MM.1S (cell line): ENCODE measurements around the gene SLC25A24.

Source experiments
- DNase-seq: peaks from one replicate; pipeline ENCODE4 v3.0.0-alpha.2; 2015
- H2AFZ ChIP-seq: fragments of 300-600 bp; sonication (generic); 2 replicates; pipeline ENCODE4 v1.6.0; 2016; ENCODE audit warnings: antibody characterized with exemption, low read length
- H3F3A ChIP-seq: fragments of 300-600 bp; sonication (generic); 2 replicates; pipeline ENCODE4 v1.6.1; 2016; ENCODE audit warnings: mild to moderate bottlenecking, antibody characterized with exemption, low read length, moderate library complexity, mixed read lengths; ENCODE audit not compliant: insufficient read depth
- H3K27ac ChIP-seq: fragments of 300-600 bp; sonication (generic); 2 replicates; pipeline ENCODE4 v1.5.1; 2016; ENCODE audit warnings: mild to moderate bottlenecking, low read length
- H3K27me3 ChIP-seq: fragments of 300-600 bp; sonication (generic); replicated peaks from 2 replicates; pipeline ENCODE4 v1.6.0; 2016; ENCODE audit warnings: low read length; ENCODE audit not compliant: insufficient read depth
- H3K36me3 ChIP-seq: fragments of 300-600 bp; sonication (generic); replicated peaks from 2 replicates; pipeline ENCODE4 v1.6.1; 2016; ENCODE audit warnings: mild to moderate bottlenecking, low read length, mixed read lengths; ENCODE audit not compliant: insufficient read depth
- H3K4me1 ChIP-seq: fragments of 300-600 bp; sonication (generic); 2 replicates; pipeline ENCODE4 v1.6.1; 2016; ENCODE audit warnings: low read length, mixed read lengths
- H3K4me2 ChIP-seq: fragments of 300-600 bp; sonication (generic); 2 replicates; pipeline ENCODE4 v1.6.0; 2016; ENCODE audit warnings: low read depth, low read length
- H3K4me3 ChIP-seq: fragments of 300-600 bp; sonication (generic); 2 replicates; pipeline ENCODE4 v1.5.1; 2016; ENCODE audit warnings: low read length, mixed read lengths
- H3K79me2 ChIP-seq: fragments of 300-600 bp; sonication (generic); 2 replicates; pipeline ENCODE4 v1.6.1; 2016; ENCODE audit warnings: mixed run types, low read length, mixed read lengths
- H3K9ac ChIP-seq: fragments of 300-600 bp; sonication (generic); 2 replicates; pipeline ENCODE4 v1.6.1; 2016; ENCODE audit warnings: low read length, mixed read lengths
- H3K9me2 ChIP-seq: fragments of 300-600 bp; sonication (generic); replicated peaks from 2 replicates; pipeline ENCODE4 v1.6.1; 2016; ENCODE audit warnings: mild to moderate bottlenecking, low read length, mixed read lengths; ENCODE audit not compliant: insufficient read depth
- H3K9me3 ChIP-seq: fragments of 300-600 bp; sonication (generic); replicated peaks from 2 replicates; pipeline ENCODE4 v1.6.1; 2016; ENCODE audit warnings: mild to moderate bottlenecking, low read length, mixed read lengths; ENCODE audit not compliant: insufficient read depth
- H4K20me1 ChIP-seq: fragments of 300-600 bp; sonication (generic); 2 replicates; pipeline ENCODE4 v1.6.1; 2016; ENCODE audit warnings: mild to moderate bottlenecking, low read length, moderate library complexity, mixed read lengths; ENCODE audit not compliant: insufficient read depth
- CTCF ChIP-seq: fragments of 300-600 bp; sonication (generic); IDR thresholded peaks from 2 replicates; pipeline ENCODE4 v1.5.1; 2016; ENCODE audit warnings: antibody characterized with exemption, low read length, mixed read lengths
- EZH2 ChIP-seq: fragments of 300-600 bp; sonication (generic); optimal IDR thresholded peaks from 2 replicates; pipeline ENCODE3; 2017; ENCODE audit warnings: low read depth, mild to moderate bottlenecking, antibody characterized with exemption, low read length, mixed read lengths
- EZH2phosphoT487 ChIP-seq: fragments of 300-600 bp; sonication (generic); IDR thresholded peaks from 2 replicates; pipeline ENCODE4 v1.6.1; 2018; ENCODE audit warnings: antibody characterized with exemption, low read length

Gene SLC25A24

DNA sequence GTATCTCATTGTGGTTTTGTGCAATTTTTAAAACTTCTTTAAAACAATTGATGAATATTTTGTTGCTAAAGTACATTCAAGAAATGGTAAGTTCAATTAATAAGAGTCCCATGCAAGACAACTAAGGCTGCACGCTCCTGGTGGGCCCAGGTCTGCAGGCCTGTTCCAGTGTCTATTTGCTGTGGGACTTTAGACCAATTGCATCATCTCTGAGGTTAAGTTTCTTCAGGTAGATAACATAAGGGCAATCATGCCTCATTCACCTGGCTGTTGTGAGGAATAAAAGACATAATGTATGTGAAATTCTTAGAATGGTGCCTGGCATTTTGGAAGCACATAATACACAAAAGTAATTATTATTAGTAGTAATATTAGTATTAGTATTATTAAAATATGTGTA lies 82.9 kb downstream of the SLC25A24 start:
- no peaks in the 10 kb centered on the region for H3K27me3 ChIP-seq
- H3K27ac ChIP-seq: no peak overlapping the region
- H2AFZ ChIP-seq: no peak overlapping the region
- no peaks in the 10 kb centered on the region for H3K9me2 ChIP-seq
- no peak for TF ChIP-seq EZH2
- no peak for TF ChIP-seq CTCF
- TF ChIP-seq EZH2phosphoT487: no peak
- H3K36me3 ChIP-seq: no peaks in the 10 kb centered on the region
- H3K9me3 ChIP-seq: no peaks in the 10 kb centered on the region
- no peak overlapping the region for H3K4me2 ChIP-seq
- peaks cover 11% of the 10 kb centered on the region; the same call in 1 of the 2 replicates for H3K4me1 ChIP-seq
- DNase-seq: no peak
- H3K79me2 ChIP-seq: no peaks in the 10 kb centered on the region
- no peaks in the 10 kb centered on the region for H4K20me1 ChIP-seq
- no peaks in the 10 kb centered on the region for H3F3A ChIP-seq
- no peak overlapping the region for H3K9ac ChIP-seq
- H3K4me3 ChIP-seq: no peak overlapping the region

DNA sequence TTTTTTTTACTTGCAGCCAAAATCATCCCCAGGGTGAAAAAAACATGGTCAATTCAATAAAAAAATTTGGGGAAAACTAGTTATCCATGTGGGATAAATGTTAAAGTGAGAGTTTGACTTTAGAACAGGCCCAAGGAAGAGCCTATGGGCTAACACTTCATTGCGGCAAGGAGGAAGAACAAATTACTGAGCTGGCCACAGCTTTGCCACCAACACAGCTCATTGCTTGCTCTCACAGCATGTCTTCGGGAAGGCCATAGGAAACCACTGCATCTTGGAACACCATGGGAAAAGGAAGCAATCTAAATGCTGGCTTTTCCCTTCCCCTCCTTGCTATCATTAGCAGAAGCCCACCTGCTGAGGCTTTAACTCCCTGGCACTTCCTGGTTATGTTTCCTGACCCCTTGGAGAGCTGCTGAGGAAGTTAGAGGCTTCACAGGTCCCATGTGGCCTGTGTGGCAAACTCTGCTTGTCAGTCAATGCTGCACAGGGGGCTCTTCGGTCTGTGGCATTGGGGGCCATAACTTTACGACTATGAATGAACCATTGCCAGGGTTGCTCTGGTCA lies 86.0 kb downstream of the SLC25A24 start:
- Histone ChIP-seq H3K9me2 (no peaks in the 10 kb centered on the region), H2AFZ (no peak overlapping the region), H3K79me2 (no peaks in the 10 kb centered on the region), H3K36me3 (no peaks in the 10 kb centered on the region), H3F3A (no peaks in the 10 kb centered on the region), H3K4me2 (no peak overlapping the region), H3K27me3 (no peaks in the 10 kb centered on the region), H4K20me1 (no peaks in the 10 kb centered on the region), H3K27ac (no peak overlapping the region), H3K4me3 (no peak overlapping the region), H3K9ac (no peak overlapping the region), H3K4me1 (peaks cover 7% of the 10 kb centered on the region; the same call in 1 of the 2 replicates), H3K9me3 (no peaks in the 10 kb centered on the region)
- TF ChIP-seq EZH2phosphoT487 (no peak), CTCF (no peak), EZH2 (no peak)
- no peak for DNase-seq

GRCh38 chr1:108113496-108113895 lies 86.6 kb downstream of the SLC25A24 start:
- TF ChIP-seq CTCF: no peak
- Histone ChIP-seq H3K4me2 (no peak overlapping the region), H3K9ac (no peak overlapping the region)

More at GRCh38 chr1:108113496-108113895, 86.6 kb downstream of the SLC25A24 start:
- no peak overlapping the region for H2AFZ ChIP-seq
- H4K20me1 ChIP-seq: no peaks in the 10 kb centered on the region
- H3K9me3 ChIP-seq: no peaks in the 10 kb centered on the region
- H3K4me3 ChIP-seq: no peak overlapping the region
- no peaks in the 10 kb centered on the region for H3K79me2 ChIP-seq
- H3K9me2 ChIP-seq: no peaks in the 10 kb centered on the region
- H3K36me3 ChIP-seq: no peaks in the 10 kb centered on the region
- peaks cover 7% of the 10 kb centered on the region; the same call in 1 of the 2 replicates for H3K4me1 ChIP-seq
- H3K27ac ChIP-seq: no peak overlapping the region
- no peaks in the 10 kb centered on the region for H3F3A ChIP-seq
- no peak for DNase-seq
- H3K27me3 ChIP-seq: no peaks in the 10 kb centered on the region
